Measurements from ENCODE around the gene DNM3.

The DNM3 gene

GRCh38 chr1:171801487-171801891 lies 39.8 kb upstream of the DNM3 start:
- H3K4me3 ChIP-seq (ENCODE audit: low read depth, low read length) = no peak overlapping the region
- peaks cover 3% of the 10 kb centered on the region for H3K4me1 ChIP-seq (ENCODE audit: control insufficient read depth, insufficient read depth, low read length)
- no peaks in the 10 kb centered on the region for H3K9me3 ChIP-seq (ENCODE audit: control insufficient read depth, insufficient read depth, low read depth, low read length)
- H3K27me3 ChIP-seq (ENCODE audit: control insufficient read depth, insufficient read depth, low read length) = no peaks in the 10 kb centered on the region
- no peak overlapping the region for H3K27ac ChIP-seq (ENCODE audit: low read depth, low read length)
- no peak overlapping the region for H3K9ac ChIP-seq (ENCODE audit: low read length)
- peaks cover 13% of the 10 kb centered on the region for H3K36me3 ChIP-seq (ENCODE audit: control insufficient read depth, insufficient read depth, low read length)

DNA sequence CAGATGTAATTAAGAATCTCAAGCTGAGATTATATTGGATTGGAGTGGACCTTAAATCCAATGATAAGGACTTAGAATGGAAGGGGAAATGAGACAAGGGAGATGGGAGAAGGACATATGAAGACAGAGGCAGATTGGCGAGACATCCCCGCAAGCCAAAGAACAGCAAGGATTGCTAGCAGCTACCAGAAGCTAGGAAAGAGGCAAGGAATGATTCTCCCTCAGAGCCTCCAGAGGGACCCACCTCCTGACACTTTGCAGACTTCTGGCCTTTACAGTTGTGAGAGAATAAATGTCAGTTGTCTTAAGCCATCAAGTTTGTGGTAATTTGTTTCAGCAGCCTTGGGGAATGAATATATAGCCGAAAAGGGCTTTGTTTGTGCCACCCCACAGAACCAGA lies 39.1 kb upstream of the DNM3 start:
- Histone ChIP-seq H3K9me3 (ENCODE audit: control insufficient read depth, insufficient read depth, low read depth, low read length) (no peaks in the 10 kb centered on the region), H3K4me1 (ENCODE audit: control insufficient read depth, insufficient read depth, low read length) (peaks cover 3% of the 10 kb centered on the region), H3K9ac (ENCODE audit: low read length) (no peak overlapping the region), H3K4me3 (ENCODE audit: low read depth, low read length) (no peak overlapping the region), H3K36me3 (ENCODE audit: control insufficient read depth, insufficient read depth, low read length) (peaks cover 5% of the 10 kb centered on the region), H3K27me3 (ENCODE audit: control insufficient read depth, insufficient read depth, low read length) (no peaks in the 10 kb centered on the region), H3K27ac (ENCODE audit: low read depth, low read length) (no peak overlapping the region)

- Histone ChIP-seq H3K4me3 (ENCODE audit: low read depth, low read length) (no peak overlapping the region), H3K9me3 (ENCODE audit: control insufficient read depth, insufficient read depth, low read depth, low read length) (no peaks in the 10 kb centered on the region), H3K9ac (ENCODE audit: low read length) (no peak overlapping the region)
These were observed 38.3 kb upstream of the DNM3 start for GRCh38 chr1:171803045-171803444.

DNA sequence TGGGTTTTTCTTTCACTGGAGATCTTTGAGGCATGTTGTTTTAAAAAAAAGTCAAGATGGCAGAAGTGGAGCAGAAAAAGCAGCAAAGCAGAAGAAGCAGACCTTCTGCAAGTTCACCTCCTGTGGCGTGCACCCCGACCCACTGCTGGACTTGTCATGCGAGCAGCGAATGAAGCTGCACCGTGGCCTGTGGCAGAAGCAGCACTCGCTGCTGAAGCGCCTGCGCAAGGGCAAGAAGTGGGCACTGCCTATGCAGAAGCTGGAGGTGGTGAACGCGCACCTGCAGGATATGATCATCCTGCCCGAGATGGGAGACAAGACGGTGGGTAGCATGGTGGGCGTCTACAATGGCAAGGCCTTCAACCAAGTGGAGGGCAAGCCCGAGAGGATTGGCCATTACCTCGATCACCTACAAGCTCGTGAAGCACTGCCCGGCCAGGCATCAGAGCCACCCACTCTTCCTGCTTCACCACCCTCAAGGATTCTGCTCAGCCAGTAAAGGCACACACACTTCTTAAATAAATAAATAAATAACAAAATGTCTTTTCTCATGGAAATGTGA lies 37.8 kb upstream of the DNM3 start:
- H3K4me3 ChIP-seq (ENCODE audit: low read depth, low read length) = no peak overlapping the region
- H3K36me3 ChIP-seq (ENCODE audit: control insufficient read depth, insufficient read depth, low read length) = no peaks in the 10 kb centered on the region
- H3K4me1 ChIP-seq (ENCODE audit: control insufficient read depth, insufficient read depth, low read length) = peaks cover 3% of the 10 kb centered on the region
- H3K27ac ChIP-seq (ENCODE audit: low read depth, low read length) = no peak overlapping the region
- H3K9me3 ChIP-seq (ENCODE audit: control insufficient read depth, insufficient read depth, low read depth, low read length) = no peaks in the 10 kb centered on the region
- H3K9ac ChIP-seq (ENCODE audit: low read length) = no peak overlapping the region
- H3K27me3 ChIP-seq (ENCODE audit: control insufficient read depth, insufficient read depth, low read length) = no peaks in the 10 kb centered on the region

More at GRCh38 chr1:171803045-171803444, 38.3 kb upstream of the DNM3 start:
- no peaks in the 10 kb centered on the region for H3K27me3 ChIP-seq (ENCODE audit: control insufficient read depth, insufficient read depth, low read length)
- peaks cover 3% of the 10 kb centered on the region for H3K4me1 ChIP-seq (ENCODE audit: control insufficient read depth, insufficient read depth, low read length)
- H3K36me3 ChIP-seq (ENCODE audit: control insufficient read depth, insufficient read depth, low read length) = no peaks in the 10 kb centered on the region
- H3K27ac ChIP-seq (ENCODE audit: low read depth, low read length) = no peak overlapping the region

DNA sequence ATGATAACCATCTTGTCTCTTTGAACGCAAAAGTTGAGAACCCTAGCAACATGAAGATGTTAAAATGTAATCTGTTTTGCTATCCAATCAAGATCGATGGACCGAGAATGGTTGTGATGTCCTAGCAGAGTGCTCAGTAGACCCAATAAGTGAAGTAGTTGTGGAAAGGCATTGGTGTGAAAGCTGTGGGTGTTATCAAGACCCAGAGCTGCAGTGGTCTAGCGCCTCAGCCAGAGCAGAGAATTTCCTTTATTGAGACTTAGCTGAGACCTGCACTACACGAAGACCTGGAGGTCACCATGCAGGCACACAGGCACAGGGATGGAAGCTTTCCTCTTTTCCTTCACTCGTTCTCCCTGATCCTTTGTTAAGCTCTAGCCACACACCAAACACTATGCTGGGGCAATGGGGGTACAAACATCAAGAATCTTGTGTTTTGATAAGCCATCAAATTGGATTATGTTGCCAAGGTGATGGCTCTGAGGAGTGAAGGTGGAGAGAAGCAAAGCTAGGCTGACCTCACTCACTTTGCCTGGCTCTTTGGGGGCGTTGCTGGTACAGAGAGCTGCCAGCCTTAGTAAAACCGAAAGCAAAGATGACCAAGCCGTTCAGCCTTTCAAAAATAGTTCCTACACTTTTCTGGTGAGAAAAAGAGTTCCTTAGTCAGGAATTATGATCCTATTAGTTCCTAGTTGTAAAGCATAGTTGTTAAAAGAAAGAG lies 35.7 kb upstream of the DNM3 start:
- Histone ChIP-seq H3K4me3 (ENCODE audit: low read depth, low read length) (no peak overlapping the region), H3K4me1 (ENCODE audit: control insufficient read depth, insufficient read depth, low read length) (peaks cover 3% of the 10 kb centered on the region), H3K27me3 (ENCODE audit: control insufficient read depth, insufficient read depth, low read length) (no peaks in the 10 kb centered on the region), H3K36me3 (ENCODE audit: control insufficient read depth, insufficient read depth, low read length) (no peaks in the 10 kb centered on the region), H3K27ac (ENCODE audit: low read depth, low read length) (no peak overlapping the region), H3K9me3 (ENCODE audit: control insufficient read depth, insufficient read depth, low read depth, low read length) (no peaks in the 10 kb centered on the region), H3K9ac (ENCODE audit: low read length) (no peak overlapping the region)

DNA sequence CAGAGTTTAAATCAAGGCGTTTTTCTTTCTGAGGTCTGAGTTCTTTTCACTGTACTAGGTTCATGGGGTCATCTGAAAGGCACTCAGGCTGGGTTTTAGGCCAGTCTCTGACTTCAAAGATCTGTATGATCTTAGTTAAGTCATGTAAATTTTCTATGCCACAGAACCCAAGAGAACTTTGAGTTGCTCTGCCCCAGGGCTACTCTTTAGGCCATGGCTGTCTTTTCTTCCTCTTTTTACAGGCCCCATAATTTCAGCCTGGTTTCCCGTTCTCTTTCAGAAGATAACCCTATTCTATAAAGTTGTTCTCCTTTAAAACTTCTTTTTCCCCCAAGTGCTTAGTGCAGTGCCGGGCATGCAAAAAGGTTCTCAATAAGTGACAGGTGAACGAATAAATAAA lies 33.7 kb upstream of the DNM3 start:
- no peaks in the 10 kb centered on the region for H3K4me1 ChIP-seq (ENCODE audit: control insufficient read depth, insufficient read depth, low read length)
- H3K9me3 ChIP-seq (ENCODE audit: control insufficient read depth, insufficient read depth, low read depth, low read length) = no peaks in the 10 kb centered on the region
- H3K27me3 ChIP-seq (ENCODE audit: control insufficient read depth, insufficient read depth, low read length) = no peaks in the 10 kb centered on the region
- H3K4me3 ChIP-seq (ENCODE audit: low read depth, low read length) = no peak overlapping the region
- H3K36me3 ChIP-seq (ENCODE audit: control insufficient read depth, insufficient read depth, low read length) = no peaks in the 10 kb centered on the region
- no peak overlapping the region for H3K27ac ChIP-seq (ENCODE audit: low read depth, low read length)
- no peak overlapping the region for H3K9ac ChIP-seq (ENCODE audit: low read length)

DNA sequence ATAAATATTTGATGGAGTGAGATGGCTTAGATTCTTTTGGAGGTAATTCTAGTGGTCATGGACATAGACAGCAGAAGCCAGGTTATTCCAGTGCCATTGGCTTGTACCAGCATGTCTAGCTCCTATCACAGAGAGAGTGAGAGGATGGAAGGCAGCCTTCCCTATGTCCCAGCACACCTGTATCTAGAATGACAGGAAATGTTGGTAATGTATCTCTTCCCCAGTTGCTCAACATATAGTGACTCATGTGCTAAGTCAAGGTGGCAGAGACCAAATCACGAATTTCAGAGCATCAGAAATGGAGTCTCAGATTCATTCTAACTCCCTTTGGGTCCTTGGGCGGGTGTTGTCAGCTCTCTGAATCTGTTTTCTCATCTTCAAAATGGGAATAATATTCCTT lies 31.5 kb upstream of the DNM3 start:
- no peaks in the 10 kb centered on the region for H3K4me1 ChIP-seq (ENCODE audit: control insufficient read depth, insufficient read depth, low read length)
- no peak overlapping the region for H3K9ac ChIP-seq (ENCODE audit: low read length)
- H3K27me3 ChIP-seq (ENCODE audit: control insufficient read depth, insufficient read depth, low read length) = no peaks in the 10 kb centered on the region

GRCh38 chr1:171811672-171812071 lies 29.6 kb upstream of the DNM3 start:
- Histone ChIP-seq H3K27ac (ENCODE audit: low read depth, low read length) (no peak overlapping the region), H3K27me3 (ENCODE audit: control insufficient read depth, insufficient read depth, low read length) (no peaks in the 10 kb centered on the region), H3K4me3 (ENCODE audit: low read depth, low read length) (no peak overlapping the region), H3K36me3 (ENCODE audit: control insufficient read depth, insufficient read depth, low read length) (no peaks in the 10 kb centered on the region), H3K4me1 (ENCODE audit: control insufficient read depth, insufficient read depth, low read length) (peaks cover 1% of the 10 kb centered on the region; the same call in 1 of the 2 replicates), H3K9ac (ENCODE audit: low read length) (no peak overlapping the region), H3K9me3 (ENCODE audit: control insufficient read depth, insufficient read depth, low read depth, low read length) (no peaks in the 10 kb centered on the region)

More for the DNA sequence above, 31.5 kb upstream of the DNM3 start:
- Histone ChIP-seq H3K9me3 (ENCODE audit: control insufficient read depth, insufficient read depth, low read depth, low read length) (no peaks in the 10 kb centered on the region), H3K27ac (ENCODE audit: low read depth, low read length) (no peak overlapping the region), H3K36me3 (ENCODE audit: control insufficient read depth, insufficient read depth, low read length) (no peaks in the 10 kb centered on the region), H3K4me3 (ENCODE audit: low read depth, low read length) (no peak overlapping the region)

- no peaks in the 10 kb centered on the region for H3K27me3 ChIP-seq (ENCODE audit: control insufficient read depth, insufficient read depth, low read length)
- no peaks in the 10 kb centered on the region for H3K9me3 ChIP-seq (ENCODE audit: control insufficient read depth, insufficient read depth, low read depth, low read length)
- H3K9ac ChIP-seq (ENCODE audit: low read length) = no peak overlapping the region
- no peak overlapping the region for H3K4me3 ChIP-seq (ENCODE audit: low read depth, low read length)
- H3K4me1 ChIP-seq (ENCODE audit: control insufficient read depth, insufficient read depth, low read length) = peaks cover 21% of the 10 kb centered on the region
- no peak overlapping the region for H3K27ac ChIP-seq (ENCODE audit: low read depth, low read length)
- no peaks in the 10 kb centered on the region for H3K36me3 ChIP-seq (ENCODE audit: control insufficient read depth, insufficient read depth, low read length)
These were observed 26.6 kb upstream of the DNM3 start for GRCh38 chr1:171814692-171815091.

GRCh38 chr1:171816300-171816901 lies 24.9 kb upstream of the DNM3 start:
- H3K36me3 ChIP-seq (ENCODE audit: control insufficient read depth, insufficient read depth, low read length) = no peaks in the 10 kb centered on the region

DNA sequence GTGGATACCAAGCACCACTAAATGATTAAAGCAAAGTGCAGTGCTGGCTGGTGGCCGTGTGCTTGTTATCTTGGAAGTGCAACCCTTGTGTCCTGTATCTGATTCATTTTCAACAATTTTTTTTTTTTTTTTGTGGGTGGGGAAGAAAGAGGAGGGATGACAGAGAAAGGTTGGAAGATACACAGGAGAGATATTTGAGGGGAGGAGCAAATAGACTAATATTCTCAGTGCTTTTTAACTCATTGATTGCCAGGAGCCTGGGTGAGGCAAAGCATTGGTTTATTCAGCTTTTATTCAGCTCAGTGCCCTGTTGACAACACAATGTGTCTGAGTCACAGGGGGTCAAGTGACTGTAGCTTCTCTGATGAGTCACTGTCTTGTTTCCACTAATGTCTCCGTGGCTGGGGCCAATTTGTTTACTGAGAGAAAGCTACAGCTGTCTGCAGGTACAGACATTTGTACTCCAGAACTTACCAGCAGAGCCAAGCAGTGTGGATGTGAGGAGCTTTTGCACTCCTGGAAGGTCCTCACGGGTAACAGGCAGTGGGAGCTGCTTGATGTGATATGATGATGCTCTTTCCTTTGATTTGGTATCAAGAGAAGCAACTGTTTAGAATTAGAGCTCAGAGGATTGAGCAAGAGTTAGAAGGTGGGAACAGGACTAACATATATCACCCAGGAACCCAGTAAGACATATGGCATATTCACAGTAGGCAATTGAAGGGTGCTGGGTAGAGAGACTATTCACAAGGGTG lies 23.6 kb upstream of the DNM3 start:
- H3K36me3 ChIP-seq (ENCODE audit: control insufficient read depth, insufficient read depth, low read length) = no peaks in the 10 kb centered on the region
- H3K27me3 ChIP-seq (ENCODE audit: control insufficient read depth, insufficient read depth, low read length) = no peaks in the 10 kb centered on the region
- peak overlapping the region; percentile 79; the same call in 1 of the 2 replicates for H3K27ac ChIP-seq (ENCODE audit: low read depth, low read length)
- H3K4me1 ChIP-seq (ENCODE audit: control insufficient read depth, insufficient read depth, low read length) = peaks cover 21% of the 10 kb centered on the region
- H3K4me3 ChIP-seq (ENCODE audit: low read depth, low read length) = peak overlapping the region; percentile 19; the same call in 1 of the 2 replicates
- H3K9ac ChIP-seq (ENCODE audit: low read length) = peak overlapping the region; percentile 41
- H3K9me3 ChIP-seq (ENCODE audit: control insufficient read depth, insufficient read depth, low read depth, low read length) = no peaks in the 10 kb centered on the region

More at GRCh38 chr1:171816300-171816901, 24.9 kb upstream of the DNM3 start:
- Histone ChIP-seq H3K4me3 (ENCODE audit: low read depth, low read length) (no peak overlapping the region), H3K27me3 (ENCODE audit: control insufficient read depth, insufficient read depth, low read length) (no peaks in the 10 kb centered on the region), H3K9ac (ENCODE audit: low read length) (no peak overlapping the region), H3K9me3 (ENCODE audit: control insufficient read depth, insufficient read depth, low read depth, low read length) (no peaks in the 10 kb centered on the region), H3K4me1 (ENCODE audit: control insufficient read depth, insufficient read depth, low read length) (peaks cover 21% of the 10 kb centered on the region), H3K27ac (ENCODE audit: low read depth, low read length) (no peak overlapping the region)

Data from HUES6 (cell line).